Effector CD4-positive, alpha-beta T cell (primary cell): ENCODE data around the gene PTMS.
"Not testable (repeated sequence)": the region's sequence is repeated elsewhere in the genome, so short reads cannot be mapped to it uniquely, and the experiment has no call there.

ENCODE experiments used
- DNase-seq: peaks from one replicate; pipeline ENCODE4 v3.0.0-alpha.2; 2020
- total RNA-seq: gene quantifications from one replicate; lab custom pipeline; 2026; lab: John Stamatoyannopoulos, UW

Gene PTMS, protein sequence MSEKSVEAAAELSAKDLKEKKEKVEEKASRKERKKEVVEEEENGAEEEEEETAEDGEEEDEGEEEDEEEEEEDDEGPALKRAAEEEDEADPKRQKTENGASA
- total RNA-seq: 4.9 reads per million, percentile 19 among the genes with 10 or more reads in this experiment

GRCh38 chr12:6765634-6766581, at the start of gene PTMS:
PTMS (plus strand) TSS chr12:6766363; CDS start chr12:6766706, 343 bp downstream.
- DNase-seq: no peak

GRCh38 chr12:6716874-6717437, 49.2 kb upstream of the PTMS start:
- DNase-seq: no peak

DNA sequence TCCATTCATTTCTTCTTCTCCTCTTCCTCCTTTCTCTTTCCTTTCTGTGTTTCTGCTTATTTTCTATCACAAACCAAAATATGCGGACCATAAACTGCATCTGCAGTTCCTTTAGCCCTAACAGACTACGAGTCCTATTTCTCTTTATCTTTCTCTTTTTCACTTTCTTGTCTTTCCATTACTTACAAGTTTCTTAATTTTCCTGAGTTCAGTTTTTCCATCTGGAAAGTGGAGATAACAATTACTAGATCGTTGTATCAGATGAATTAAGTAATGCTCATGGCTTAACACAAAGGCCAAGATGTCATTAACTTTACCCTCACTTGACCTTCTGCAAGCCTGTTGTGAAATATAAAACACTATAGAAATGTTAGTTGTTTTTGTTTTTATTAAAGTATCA, 43.3 kb upstream of the PTMS start:
- DNase-seq: no peak

DNA sequence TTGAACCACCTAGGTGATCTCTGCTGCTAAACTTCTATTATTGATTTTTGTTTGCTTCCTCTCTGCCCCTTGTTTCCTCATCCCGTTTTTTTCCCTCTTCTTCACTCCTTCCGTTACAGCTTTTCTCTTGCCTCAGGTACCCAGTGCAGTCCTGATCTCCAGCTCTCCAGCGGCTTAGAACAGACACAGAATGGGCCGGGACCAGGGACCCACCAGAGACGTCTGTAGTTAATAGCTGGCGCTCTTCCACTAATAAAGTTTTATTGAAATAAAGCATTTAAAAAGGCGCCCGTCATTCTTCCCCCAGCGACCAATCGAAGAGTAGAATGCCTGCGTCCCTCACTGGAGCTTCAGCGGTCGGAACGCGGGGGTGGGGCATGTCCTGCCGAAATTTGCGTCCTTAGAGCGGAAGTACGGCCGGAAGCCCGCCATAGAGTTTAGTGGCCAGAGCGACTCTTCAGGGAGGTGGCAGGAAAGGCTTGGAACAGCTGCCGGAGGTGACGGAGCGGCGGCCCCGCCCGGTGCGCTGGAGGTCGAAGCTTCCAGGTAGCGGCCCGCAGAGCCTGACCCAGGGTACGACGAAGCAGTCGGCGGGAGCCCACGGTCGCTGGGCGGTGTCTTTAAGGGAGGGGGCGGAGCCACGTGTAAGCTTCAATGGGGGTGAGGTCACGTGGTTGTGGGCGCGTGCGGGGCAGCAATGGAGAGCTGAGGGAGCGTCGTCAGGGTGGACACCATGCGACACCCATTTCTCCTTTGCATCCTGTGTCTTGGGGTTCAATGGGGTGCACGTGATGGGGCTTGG, 42.4 kb upstream of the PTMS start, which contains the start of gene COPS7A:
COPS7A (plus strand) TSS at position 440 of the 802 bp plus-strand sequence. CDS start 611 bp downstream, outside the sequence.
- DNase-seq: peak; percentile 89

- peak; percentile 7 for DNase-seq
Measured at GRCh38 chr12:6724409-6724797, 41.8 kb upstream of the PTMS start.

GRCh38 chr12:6725350-6725749, 40.8 kb upstream of the PTMS start:
- DNase-seq: no peak

DNA sequence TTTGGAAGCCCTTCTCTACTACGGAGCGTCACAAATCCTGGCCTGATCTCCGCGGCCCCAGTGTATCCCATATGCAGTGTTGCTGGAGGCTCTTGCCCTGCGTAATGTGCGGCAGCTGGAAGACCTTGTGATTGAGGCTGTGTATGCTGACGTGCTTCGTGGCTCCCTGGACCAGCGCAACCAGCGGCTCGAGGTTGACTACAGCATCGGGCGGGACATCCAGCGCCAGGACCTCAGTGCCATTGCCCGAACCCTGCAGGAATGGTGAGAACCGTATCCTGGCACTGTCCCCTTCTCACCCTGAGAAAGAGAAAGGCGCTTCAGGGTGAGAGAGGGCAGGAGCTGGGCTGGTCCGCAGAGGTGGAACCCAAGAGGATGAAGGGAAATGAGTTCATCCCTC, 37.0 kb upstream of the PTMS start:
- no peak for DNase-seq

DNA sequence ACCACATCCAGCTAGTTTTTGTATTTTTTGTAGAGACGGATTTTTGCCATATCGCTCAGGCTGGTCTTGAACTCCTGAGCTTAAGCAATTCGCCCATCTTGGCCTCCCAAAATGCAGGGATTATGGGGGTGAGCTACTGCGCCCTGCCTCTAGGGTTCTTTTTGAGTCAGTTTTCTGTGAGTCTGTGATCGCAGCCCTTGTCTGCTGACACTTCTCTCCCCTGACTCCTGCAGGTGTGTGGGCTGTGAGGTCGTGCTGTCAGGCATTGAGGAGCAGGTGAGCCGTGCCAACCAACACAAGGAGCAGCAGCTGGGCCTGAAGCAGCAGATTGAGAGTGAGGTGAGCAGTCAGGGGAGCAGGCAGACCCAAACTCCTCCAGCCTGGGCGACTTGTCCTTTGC, 36.0 kb upstream of the PTMS start:
- DNase-seq: no peak

DNA sequence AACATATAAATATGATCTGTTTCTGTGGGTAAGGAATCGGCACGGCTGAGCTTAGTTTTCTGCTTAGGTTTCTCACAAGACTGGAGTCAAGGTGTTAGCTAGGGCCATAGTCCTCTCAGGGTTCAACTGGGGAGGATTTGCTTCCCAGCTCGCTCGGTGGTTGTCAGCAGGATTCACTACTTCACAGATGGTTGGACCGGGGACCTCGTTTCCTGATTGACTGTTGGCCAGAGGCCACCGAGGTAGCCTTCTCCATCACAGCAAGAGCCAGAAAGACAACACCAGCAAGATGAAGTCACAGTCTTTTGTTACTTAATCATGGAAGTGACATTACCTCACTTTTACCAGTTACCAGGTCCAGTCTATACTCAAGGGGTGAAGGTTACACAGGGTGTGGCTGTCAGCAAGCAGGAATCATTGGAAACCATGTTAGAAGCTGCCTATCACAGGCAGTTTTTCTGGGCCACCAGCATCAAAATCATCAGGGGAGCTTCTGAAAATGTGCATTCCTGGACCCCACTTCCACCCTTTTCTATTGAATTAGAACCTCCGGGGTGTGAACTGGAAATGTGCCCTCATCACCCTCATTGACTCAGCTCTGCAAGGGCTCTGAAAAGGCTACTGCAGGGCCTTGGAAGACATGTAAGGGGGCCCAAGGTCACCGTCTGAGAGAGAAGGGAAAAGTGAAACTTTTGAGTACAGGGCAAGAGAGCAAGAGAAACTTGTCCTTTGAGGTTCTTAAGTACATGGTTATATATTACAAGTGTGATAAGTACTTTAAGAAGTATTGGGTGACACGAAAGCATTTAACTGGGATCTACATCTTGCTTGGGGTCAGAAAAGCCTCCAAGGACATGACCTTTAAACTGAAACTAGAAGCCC, 31.4 kb upstream of the PTMS start:
- no peak for DNase-seq

DNA sequence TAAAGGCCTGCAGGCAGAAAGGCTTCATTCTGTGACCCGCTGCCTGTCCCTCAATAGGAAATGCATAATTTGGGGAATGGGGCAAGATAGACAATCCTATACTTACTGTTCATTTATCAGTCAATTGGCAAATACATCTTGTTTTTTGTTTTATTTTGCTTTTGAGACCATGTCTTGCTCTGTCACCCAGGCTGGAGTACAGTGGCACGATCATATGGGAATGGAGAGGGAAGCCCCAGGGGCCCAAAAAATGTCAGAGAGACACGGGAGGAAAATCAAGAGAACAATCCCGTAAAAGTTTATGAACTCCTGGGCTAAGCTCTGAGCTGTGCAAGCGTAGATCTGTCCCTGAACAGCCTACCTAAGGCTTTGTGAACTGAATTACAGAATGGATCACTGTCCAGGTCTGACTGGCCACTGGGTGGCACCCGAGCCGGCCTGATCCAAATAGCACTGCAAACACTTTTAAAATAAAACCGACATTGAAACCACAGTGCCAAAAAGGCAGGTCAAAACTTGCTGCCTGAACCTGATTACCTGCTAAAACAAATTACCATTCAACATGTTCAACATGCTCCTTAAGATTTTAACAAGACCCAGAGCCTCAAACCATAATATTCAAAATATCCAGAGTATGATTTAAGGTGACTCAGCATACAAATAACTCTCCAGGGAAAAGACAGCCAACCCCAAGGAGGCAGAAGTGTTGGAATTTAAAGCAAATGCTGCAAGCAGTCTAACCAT, 30.5 kb upstream of the PTMS start:
- peak; percentile 12 for DNase-seq

- DNase-seq: no peak
Measured at GRCh38 chr12:6736754-6737153, 29.4 kb upstream of the PTMS start.

DNA sequence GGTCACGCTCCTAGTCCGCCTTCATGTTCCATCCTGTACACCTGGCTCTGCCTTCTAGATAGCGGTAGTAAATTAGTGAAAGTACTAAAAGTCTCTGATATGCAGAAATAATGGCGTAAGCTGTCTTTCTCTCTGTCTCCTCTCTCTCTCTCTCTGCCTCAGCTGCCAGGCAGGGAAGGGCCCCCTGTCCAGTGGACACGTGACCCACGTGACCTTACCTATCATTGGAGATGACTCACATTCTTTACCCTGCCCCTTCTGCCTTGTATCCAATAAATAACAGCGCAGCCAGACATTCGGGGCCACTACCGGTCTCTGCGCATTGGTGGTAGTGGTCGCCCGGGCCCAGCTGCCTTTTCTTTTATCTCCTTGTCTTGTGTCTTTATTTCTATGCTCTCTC, 24.1 kb upstream of the PTMS start:
- not testable (repeated sequence) for DNase-seq

DNA sequence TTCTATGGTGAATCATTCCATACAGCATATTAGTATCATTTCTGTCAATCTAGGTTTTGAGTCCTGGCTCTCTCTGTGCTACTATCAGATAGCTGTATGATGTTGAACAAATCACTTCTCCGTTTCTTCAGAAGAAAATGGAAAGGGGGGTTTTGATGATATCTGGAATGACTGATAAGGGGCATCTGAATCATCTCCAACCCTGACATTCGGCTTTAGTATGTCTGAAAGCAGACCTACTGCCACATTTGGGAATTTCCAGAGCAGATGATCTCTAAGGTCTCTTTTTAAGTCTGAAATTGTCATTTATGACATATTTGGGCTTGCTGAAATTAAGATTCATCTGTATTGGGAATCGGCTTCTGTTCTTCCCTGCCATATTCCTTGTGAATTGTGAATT, 23.3 kb upstream of the PTMS start:
- no peak for DNase-seq

GRCh38 chr12:6743300-6743699, 22.9 kb upstream of the PTMS start:
- DNase-seq: not testable (repeated sequence)

GRCh38 chr12:6745741-6746525, 20.2 kb upstream of the PTMS start:
- no peak for DNase-seq

DNA sequence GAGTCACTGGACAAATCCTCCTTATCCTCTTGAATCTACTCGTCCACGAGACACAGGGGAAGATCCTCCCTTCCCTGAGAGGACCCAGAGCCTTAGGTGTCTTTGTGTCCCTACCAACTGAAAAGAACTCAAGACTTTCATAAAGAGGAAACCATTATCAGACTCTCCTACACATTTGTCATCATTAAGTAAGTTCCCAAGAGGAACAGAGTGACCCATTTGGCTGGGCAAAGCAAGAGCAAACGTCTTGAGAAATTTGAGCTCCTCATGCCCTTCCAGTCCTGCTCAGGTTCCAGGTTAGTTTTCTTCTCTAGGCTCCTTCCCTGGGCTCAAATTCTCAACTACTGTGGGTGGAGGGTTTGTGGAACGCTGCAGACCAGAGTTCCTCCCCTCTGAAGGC, 18.9 kb upstream of the PTMS start:
- no peak for DNase-seq

DNA sequence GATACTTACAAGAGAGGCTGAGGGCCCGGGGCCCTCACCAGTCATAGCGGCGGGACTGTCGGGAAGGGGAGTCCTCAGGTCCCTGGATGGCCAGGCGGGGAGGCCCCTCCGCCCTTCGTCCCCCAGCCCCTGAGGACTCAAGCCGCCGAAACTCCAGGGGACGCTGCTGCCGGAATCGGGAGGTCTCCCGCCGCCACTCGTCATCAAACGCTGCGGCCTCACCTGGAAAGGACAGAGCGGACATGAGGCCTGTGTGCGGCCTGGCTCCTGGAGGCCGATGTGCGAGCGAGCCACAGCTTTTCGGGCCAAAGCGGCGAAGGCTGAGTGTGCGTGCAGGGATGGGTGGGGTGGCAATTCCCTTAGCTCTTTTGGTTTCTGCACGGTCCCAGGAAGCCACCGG, 17.4 kb upstream of the PTMS start:
- no peak for DNase-seq

GRCh38 chr12:6750506-6750905, 15.7 kb upstream of the PTMS start:
- no peak for DNase-seq

DNA sequence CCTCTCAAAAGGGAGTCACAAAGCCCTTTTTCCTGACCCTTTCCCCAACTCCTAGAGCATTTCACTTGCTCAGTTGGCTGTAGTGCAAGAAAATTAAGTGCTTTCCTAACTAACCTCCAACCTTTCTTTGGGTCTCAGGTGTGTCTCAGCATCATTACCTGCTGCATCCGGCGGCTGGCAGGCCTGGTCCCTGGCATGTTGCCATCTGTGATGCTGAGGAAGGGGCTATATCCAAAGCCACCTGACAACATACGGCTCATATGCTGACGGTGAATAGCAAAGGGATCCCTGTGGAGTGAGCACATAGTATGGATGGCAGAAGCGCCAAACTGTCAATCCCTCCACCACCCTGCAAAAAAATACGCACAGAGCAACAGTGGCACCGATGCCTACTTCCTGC, 14.4 kb upstream of the PTMS start:
- no peak for DNase-seq
